ENCODE measurements around the gene CA7. TPM values are rescaled to one million over a fixed set of nuclear protein-coding genes. Genes with fewer than 3 reads are reported as not detected.

The CA7 gene
- total RNA-seq: under 1 TPM in 1 of 2 experiments, not detected in 1; 0.12 TPM

DNA sequence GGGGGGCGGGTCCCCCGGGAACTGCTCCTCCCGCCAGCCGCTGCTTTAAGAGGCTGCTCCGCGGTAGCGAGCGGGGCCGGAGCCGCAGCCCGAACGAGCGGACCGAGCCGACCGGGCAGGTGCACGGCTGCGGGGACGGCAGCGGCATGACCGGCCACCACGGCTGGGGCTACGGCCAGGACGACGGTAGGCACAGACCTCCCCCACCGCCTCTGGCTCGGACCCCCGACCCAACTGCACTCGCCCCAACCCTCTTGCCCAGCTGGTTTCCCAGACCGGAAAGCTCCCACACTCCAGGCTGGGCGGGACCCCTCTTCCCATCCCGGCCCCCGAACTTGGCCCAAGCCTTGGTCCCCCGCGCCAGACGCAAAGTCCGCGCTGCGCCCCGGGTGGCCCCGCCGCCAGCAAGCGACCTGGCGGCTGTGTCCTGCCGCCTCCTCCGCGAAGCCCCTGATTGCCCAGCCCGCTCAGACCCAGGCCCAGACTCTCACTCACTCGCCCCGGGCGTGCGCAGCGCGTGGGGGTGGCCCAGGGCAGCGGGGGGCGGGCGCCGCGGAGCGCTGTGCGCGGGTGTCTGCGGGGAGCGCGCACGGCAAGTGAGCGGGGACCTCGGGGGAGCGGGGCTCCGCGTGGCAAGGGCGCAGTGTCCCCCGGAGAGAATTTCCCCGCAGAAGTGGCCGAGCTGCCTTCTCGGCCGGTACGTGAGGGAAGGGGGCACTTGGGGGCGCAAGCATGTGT lies at the start of gene CA7:
Gene CA7, plus strand, starts transcription at position 73 of the 738 bp plus-strand sequence. Its CDS starts 74 bp downstream, at position 147.
- Mint-ChIP-seq H3K4me1 (ENCODE audit: low read depth) (peaks cover 13% of the 10 kb centered on the region), H3K27me3 (peaks cover 32% of the 10 kb centered on the region), H3K36me3 (no peaks in the 10 kb centered on the region), H3K9me3 (no peaks in the 10 kb centered on the region), H3K27ac (no peak within 1 kb of the TSS), H3K4me3 (peak within 1 kb of the TSS; percentile 41)
- CTCF ChIA-PET: interaction anchor here (1.2 kb wide), 2 partner anchors 14 to 193 kb away, joined by 3 to 5 read pairs; partner anchors contain the start of gene NAE1
- no peak for DNase-seq
- POLR2A ChIA-PET: no interaction called here
- intact Hi-C loops (cut with micrococcal nuclease): no loop called here

DNA sequence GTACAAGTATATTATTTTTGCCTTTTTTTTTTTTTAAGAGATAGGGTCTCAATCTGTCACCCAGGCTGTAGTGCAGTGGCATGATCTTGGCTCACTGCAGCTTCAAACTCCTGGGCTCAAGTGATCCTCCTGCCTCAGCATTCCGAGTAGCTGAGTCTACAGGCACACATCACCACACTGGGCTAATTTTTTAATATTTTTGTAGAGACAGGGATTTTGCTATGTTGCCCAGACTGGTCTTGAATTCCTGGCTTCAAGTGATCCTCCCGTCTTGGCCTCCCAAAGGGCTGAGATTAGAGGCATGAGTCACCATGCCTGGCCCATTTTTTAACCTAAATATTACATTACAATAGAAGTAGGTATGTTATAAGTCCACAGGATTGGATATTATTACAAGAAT lies 46.1 kb upstream of the CA7 start:
- CTCF ChIA-PET: no interaction called here
- DNase-seq: no peak
- Mint-ChIP-seq H3K36me3 (peaks cover 7% of the 10 kb centered on the region), H3K27me3 (no peaks in the 10 kb centered on the region), H3K4me3 (no peak overlapping the region), H3K27ac (no peak overlapping the region), H3K9me3 (no peaks in the 10 kb centered on the region), H3K4me1 (ENCODE audit: low read depth) (no peaks in the 10 kb centered on the region)
- intact Hi-C loops (cut with micrococcal nuclease): no loop called here
- POLR2A ChIA-PET: no interaction called here

DNA sequence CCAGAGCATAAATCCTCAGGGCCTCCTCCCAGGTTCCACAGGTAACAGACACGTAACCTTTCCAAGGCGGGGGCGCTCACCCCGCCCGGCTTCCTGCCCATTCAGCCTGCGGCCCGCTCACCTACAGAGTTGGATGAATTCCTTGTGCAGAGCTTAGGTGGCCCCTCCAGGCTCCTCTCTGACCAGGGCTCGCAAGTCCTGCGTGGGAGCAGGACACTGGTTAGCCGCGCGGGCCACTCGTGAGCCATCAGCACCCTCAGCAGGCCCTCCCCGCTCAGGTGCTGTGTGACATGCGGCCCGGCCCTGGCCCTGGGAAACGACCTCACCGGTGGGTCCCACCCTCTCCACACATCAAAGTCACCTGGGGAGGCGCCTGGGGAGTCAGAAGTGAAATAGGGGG lies 43.4 kb upstream of the CA7 start:
- ChIA-PET POLR2A (no interaction called here), CTCF (no interaction called here)
- Mint-ChIP-seq H3K9me3 (no peaks in the 10 kb centered on the region), H3K4me1 (ENCODE audit: low read depth) (no peaks in the 10 kb centered on the region), H3K4me3 (no peak overlapping the region), H3K27ac (no peak overlapping the region), H3K27me3 (no peaks in the 10 kb centered on the region), H3K36me3 (peaks cover 25% of the 10 kb centered on the region)
- DNase-seq: no peak
- intact Hi-C loops (cut with micrococcal nuclease): no loop called here

DNA sequence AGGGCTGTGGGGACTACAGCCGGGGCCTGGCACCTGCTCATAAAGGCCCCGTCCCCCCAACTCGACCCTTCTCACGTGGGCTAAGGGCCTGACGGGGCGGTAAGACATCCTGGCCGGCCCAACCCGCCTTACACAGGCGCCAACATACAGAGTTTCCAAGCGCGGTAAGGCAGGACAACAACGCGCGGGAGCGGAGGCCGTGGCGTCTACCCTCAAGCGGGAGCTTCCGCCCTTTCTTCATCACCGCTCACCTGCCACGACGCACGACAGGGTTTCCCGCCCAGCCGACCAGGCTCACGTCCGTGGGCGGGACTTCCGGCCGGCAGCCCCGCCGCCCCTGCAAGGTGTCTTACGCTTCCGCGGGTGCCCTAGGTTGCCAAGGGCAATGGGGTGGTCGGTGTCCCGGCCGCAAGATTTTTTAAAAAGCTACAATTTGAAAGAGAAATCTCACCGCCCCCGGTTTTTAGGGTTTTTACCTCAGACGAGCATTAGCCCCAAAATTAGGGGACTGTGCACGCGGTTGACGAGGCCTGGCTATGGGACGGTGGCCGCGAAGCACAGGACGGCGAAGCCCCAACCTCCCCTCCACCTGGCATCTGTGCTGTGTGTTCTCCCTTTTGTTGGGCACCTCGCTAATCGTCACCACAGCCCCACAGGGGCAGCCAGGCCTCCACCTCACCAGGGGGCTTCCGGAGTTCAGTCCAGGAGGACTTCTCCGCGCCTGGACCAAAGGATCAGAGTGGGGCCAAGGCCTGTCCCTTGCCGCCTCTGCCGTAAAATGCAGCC lies 42.7 kb upstream of the CA7 start, which contains the start of gene TERB1:
Gene TERB1, minus strand, starts transcription at position 265 of the 786 bp plus-strand sequence. CDS start 4,786 bp downstream, outside the sequence.
- Mint-ChIP-seq H3K36me3 (peaks cover 25% of the 10 kb centered on the region), H3K27ac (no peak within 1 kb of the TSS), H3K4me3 (no peak within 1 kb of the TSS), H3K9me3 (no peaks in the 10 kb centered on the region), H3K27me3 (no peaks in the 10 kb centered on the region), H3K4me1 (ENCODE audit: low read depth) (no peaks in the 10 kb centered on the region)
- intact Hi-C loops (cut with micrococcal nuclease): no loop called here
- ChIA-PET CTCF (no interaction called here), POLR2A (no interaction called here)
- DNase-seq: no peak

DNA sequence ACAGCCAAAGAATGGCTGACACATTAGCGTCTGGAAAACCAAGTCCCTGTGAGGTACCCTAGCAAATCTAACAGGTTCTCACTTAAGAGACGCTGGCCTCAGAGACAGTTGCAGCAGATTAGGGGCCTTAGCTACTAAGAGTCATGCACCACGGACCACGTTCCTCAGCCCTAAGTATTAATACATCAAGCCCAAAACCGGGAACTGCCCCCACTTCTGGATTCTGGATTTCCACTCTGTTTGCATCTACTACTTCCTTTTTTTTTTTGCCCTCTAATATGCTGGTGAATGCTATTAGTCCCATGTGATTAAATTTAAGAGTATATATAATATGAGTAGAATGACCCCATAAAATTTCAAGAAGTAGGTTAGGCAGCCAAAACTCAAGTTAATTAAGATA lies 42.1 kb upstream of the CA7 start:
- Mint-ChIP-seq H3K27me3 (no peaks in the 10 kb centered on the region), H3K4me1 (ENCODE audit: low read depth) (no peaks in the 10 kb centered on the region), H3K36me3 (peaks cover 26% of the 10 kb centered on the region), H3K9me3 (no peaks in the 10 kb centered on the region), H3K4me3 (no peak overlapping the region), H3K27ac (no peak overlapping the region)
- no peak for DNase-seq
- CTCF ChIA-PET: no interaction called here
- POLR2A ChIA-PET: no interaction called here
- intact Hi-C loops (cut with micrococcal nuclease): no loop called here

DNA sequence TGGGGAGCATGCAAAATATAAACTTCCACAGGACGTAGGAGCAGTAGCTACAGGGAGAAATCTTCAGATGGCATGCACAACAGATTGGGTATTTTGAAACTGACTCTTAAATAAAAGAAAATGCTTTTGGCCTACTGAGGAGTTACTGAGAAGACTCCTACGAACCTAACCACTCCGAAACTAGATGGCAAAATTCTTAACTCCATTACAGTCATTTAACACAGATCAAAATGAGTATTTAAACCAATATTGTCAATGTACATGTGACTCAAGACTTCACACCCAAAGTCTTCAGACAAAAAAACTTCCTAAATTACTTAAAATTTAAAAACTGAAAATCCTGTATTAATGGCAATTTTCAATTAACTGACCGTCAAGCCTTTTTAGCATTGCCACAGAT lies 34.4 kb upstream of the CA7 start:
- H3K36me3 Mint-ChIP-seq: peaks cover 46% of the 10 kb centered on the region
- H3K9me3 Mint-ChIP-seq: no peaks in the 10 kb centered on the region
- intact Hi-C loops (cut with micrococcal nuclease): no loop called here
- ChIA-PET POLR2A (no interaction called here), CTCF (interaction anchor here (0.7 to 1.7 kb wide), 4 partner anchors 21 to 63 kb away, joined by 4 to 10 read pairs (median 5); partner anchors contain the start of genes DYNC1LI2 and NAE1)
- DNase-seq: no peak
- no peak overlapping the region for H3K4me3 Mint-ChIP-seq
- no peak overlapping the region for H3K27ac Mint-ChIP-seq
- no peaks in the 10 kb centered on the region for H3K4me1 Mint-ChIP-seq (ENCODE audit: low read depth)
- H3K27me3 Mint-ChIP-seq: no peaks in the 10 kb centered on the region

DNA sequence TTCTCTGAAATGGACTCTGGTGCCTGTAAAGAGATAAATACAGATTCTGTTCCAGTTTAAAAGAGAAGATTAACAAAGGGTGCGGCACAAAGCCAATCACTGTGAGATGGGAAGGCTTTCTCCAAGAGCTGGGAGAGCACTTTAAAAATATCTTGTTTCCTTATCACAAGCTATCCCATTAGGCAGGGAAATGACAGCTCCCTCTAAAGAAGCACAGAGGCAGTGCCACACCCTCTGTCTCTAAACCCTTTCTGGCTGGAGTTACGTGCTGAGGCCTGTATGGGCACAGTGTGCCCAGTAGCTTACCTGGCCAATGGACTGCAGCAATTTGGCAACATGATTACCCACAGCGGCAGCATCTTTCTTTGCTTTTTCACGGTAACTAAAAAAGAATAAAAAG lies 33.8 kb upstream of the CA7 start:
- H3K36me3 Mint-ChIP-seq: peaks cover 45% of the 10 kb centered on the region

DNA sequence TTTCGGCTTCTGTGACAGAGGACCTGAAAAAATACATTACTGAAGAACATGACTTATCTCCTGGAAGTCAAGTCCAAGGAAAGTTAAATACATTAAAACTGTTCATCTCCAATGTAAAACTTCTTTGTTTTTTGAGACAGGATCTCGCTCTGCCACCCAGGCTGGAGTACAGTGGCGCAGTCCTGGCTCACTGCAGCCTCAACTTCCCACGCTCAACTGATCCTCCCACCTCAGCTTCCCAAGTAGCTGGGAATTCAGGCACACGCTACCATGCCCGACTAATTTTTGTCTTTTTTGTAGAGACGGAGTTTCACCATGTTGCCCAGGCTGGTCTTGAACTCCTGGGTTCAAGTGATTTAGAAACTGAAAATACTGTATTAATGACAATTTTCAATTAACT lies 33.2 kb upstream of the CA7 start:
- Mint-ChIP-seq H3K4me1 (ENCODE audit: low read depth) (no peaks in the 10 kb centered on the region), H3K36me3 (peaks cover 45% of the 10 kb centered on the region), H3K27ac (no peak overlapping the region), H3K27me3 (no peaks in the 10 kb centered on the region), H3K4me3 (no peak overlapping the region), H3K9me3 (no peaks in the 10 kb centered on the region)
- no peak for DNase-seq
- POLR2A ChIA-PET: no interaction called here
- intact Hi-C loops (cut with micrococcal nuclease): no loop called here
- CTCF ChIA-PET: interaction anchor here (1.0 kb wide), 1 partner anchor 19 kb away, joined by 3 read pairs; the partner anchor contains the start of gene NAE1

More for the DNA sequence above, 33.8 kb upstream of the CA7 start:
- no peak overlapping the region for H3K27ac Mint-ChIP-seq
- ChIA-PET CTCF (interaction anchor here (1.0 kb wide), 1 partner anchor 20 kb away, joined by 3 read pairs; the partner anchor contains the start of gene NAE1), POLR2A (no interaction called here)
- H3K4me1 Mint-ChIP-seq (ENCODE audit: low read depth): no peaks in the 10 kb centered on the region
- no peaks in the 10 kb centered on the region for H3K9me3 Mint-ChIP-seq
- intact Hi-C loops (cut with micrococcal nuclease): no loop called here
- DNase-seq: no peak
- no peaks in the 10 kb centered on the region for H3K27me3 Mint-ChIP-seq
- no peak overlapping the region for H3K4me3 Mint-ChIP-seq

DNA sequence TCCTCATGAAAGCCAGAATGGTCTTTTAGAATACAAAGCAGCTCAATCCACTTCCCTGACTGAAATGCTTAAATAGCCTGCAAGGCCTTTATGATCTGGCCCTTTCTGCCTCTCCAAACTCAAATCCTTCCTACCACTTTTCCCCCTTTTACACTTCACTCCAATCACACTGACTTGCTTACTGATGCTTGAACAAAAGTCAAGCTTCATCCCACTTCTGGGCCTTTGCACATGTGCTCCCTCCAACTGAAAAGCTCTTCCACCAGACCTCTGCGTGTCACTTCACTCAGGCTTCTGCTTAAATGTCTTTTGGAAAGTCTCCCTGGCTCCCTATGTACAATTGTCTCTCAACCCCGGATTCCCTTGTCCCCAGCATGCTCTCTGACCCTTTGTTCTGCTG lies 29.5 kb upstream of the CA7 start:
- no peak overlapping the region for H3K4me3 Mint-ChIP-seq
- ChIA-PET POLR2A (no interaction called here), CTCF (interaction anchor here (0.6 to 1.0 kb wide), 2 partner anchors 9 to 16 kb away, joined by 3 to 4 read pairs; partner anchors contain the start of gene NAE1)
- intact Hi-C loops (cut with micrococcal nuclease): no loop called here
- no peak for DNase-seq
- H3K4me1 Mint-ChIP-seq (ENCODE audit: low read depth): no peaks in the 10 kb centered on the region
- H3K27ac Mint-ChIP-seq: no peak overlapping the region
- peaks cover 58% of the 10 kb centered on the region for H3K36me3 Mint-ChIP-seq
- no peaks in the 10 kb centered on the region for H3K9me3 Mint-ChIP-seq
- no peaks in the 10 kb centered on the region for H3K27me3 Mint-ChIP-seq

DNA sequence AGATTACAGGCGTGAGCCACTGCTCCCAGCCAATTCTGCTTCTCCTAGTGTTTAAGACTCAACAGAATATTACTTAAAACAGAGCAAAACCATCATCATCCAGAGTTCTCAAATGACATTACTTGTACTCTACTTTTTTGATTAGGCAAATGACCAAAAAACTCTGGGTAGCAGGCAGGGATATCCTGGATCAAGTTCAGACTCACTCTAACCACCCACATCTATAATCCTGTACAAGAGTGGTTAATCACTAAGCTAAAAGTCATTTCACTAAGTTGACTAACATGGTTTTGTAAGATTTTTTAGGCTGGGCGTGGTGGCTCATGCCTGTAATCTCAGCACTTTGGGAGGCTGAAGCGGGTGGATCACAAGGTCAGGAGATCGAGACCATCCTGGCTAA lies 20.2 kb upstream of the CA7 start:
- Mint-ChIP-seq H3K36me3 (peaks cover 44% of the 10 kb centered on the region), H3K4me3 (no peak overlapping the region), H3K27ac (no peak overlapping the region), H3K27me3 (no peaks in the 10 kb centered on the region), H3K4me1 (ENCODE audit: low read depth) (peaks cover 17% of the 10 kb centered on the region), H3K9me3 (no peaks in the 10 kb centered on the region)
- POLR2A ChIA-PET: no interaction called here
- intact Hi-C loops (cut with micrococcal nuclease): no loop called here
- DNase-seq: no peak
- CTCF ChIA-PET: interaction anchor here (1.0 to 15.9 kb wide), 2 partner anchors 10 to 46 kb away, joined by 3 to 355 read pairs; no protein-coding TSS in a partner anchor

DNA sequence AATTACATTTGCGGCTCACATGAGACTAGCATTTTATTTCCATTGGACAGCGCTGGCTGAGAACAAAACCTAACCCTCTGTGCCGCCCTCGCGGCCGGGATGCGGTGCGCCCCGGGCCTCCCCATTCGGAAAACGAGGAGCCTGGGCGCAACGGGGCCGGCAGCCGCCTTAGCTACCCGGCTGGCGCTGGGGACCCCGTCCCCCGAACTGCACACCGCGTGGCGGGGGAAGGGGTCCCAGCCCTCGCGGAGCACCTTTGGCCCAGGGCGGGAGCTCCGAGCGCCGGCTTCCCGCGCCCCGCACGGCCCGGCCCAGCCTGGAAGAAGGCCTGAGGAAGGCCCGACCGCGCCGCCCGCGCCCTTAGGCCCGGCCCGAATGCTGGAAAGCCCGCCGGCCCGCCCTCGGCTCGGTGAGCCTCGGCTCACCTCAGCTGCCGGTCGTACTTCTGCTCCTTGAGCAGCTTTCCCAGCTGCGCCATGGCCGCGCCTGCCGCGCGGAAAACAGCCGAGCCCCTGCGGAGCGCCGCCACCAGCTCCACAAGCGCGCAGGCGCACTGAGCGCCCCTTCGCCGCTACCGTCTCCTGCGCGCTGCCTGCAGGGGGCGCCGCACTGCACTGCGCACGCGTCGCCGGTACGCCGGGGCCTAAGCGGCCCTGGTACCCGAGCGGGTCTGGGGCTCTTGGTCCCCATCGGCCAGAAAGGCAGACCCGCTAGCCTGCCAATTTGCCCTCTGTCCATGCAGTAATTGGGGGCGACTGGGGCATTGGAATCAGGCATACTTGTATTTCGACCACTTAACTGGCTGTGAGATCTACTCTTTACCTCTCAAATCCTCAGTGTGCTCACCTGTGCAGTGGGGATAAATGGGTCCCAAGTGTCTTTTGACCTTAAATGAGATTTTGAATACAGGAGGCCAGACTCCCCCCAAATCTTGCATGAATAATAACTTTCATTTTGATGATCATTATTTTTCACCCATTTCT lies 13.5 kb upstream of the CA7 start, which contains the start of gene NAE1:
Gene NAE1, minus strand, starts transcription at position 555 of the 983 bp plus-strand sequence. Its CDS starts 77 bp downstream, at position 478.
- intact Hi-C loops (cut with micrococcal nuclease): loop anchor here (1.0 to 5.0 kb wide), 3 partner anchors 38 to 97 kb away; partner anchors contain the start of gene RRAD
- CTCF ChIA-PET: interaction anchor here (0.5 to 15.9 kb wide), 58 partner anchors 9 to 1060 kb away, joined by 3 to 355 read pairs (median 5); partner anchors contain the start of genes CIAO2B, CKLF, CMTM4 and DYNC1LI2

More for the DNA sequence above, 13.5 kb upstream of the CA7 start, which contains the start of gene NAE1:
- POLR2A ChIA-PET: interaction anchor here (0.5 to 1.8 kb wide), 11 partner anchors 9 to 308 kb away, joined by 3 to 14 read pairs (median 4); partner anchors contain the start of gene DYNC1LI2
- peak; percentile 92 for DNase-seq
- H3K27ac Mint-ChIP-seq: peak within 1 kb of the TSS; percentile 49
- peak within 1 kb of the TSS; percentile 75 for H3K4me3 Mint-ChIP-seq
- H3K27me3 Mint-ChIP-seq: no peaks in the 10 kb centered on the region
- peaks cover 13% of the 10 kb centered on the region for H3K36me3 Mint-ChIP-seq
- H3K9me3 Mint-ChIP-seq: no peaks in the 10 kb centered on the region
- H3K4me1 Mint-ChIP-seq (ENCODE audit: low read depth): peaks cover 43% of the 10 kb centered on the region
